GM23248 (cell line): Measurements from ENCODE around the gene UCKL1. TPM values are rescaled to one million over a fixed set of nuclear protein-coding genes. Genes with fewer than 3 reads are reported as not detected.

ENCODE experiments used
- DNase-seq: peaks from one replicate; pipeline ENCODE4 v3.0.0-alpha.2; 2015
- H2AFZ ChIP-seq: fragments of 200-600 bp; sonication (generic); 2 replicates; pipeline ENCODE4 v1.6.1; 2016; ENCODE audit warnings: antibody characterized with exemption
- H3F3A ChIP-seq: fragments of 200-600 bp; sonication (generic); 2 replicates; pipeline ENCODE4 v1.6.1; 2016; ENCODE audit warnings: mild to moderate bottlenecking, antibody characterized with exemption, mixed run types; ENCODE audit not compliant: insufficient read depth
- H3K27ac ChIP-seq: fragments of 200-600 bp; sonication (generic); 2 replicates; pipeline ENCODE4 v1.5.1; 2016; ENCODE audit warnings: mild to moderate bottlenecking
- H3K27me3 ChIP-seq: fragments of 200-600 bp; sonication (generic); replicated peaks from 2 replicates; pipeline ENCODE4 v1.6.1; 2016; ENCODE audit warnings: mild to moderate bottlenecking; ENCODE audit not compliant: insufficient read depth
- H3K36me3 ChIP-seq: fragments of 200-600 bp; sonication (generic); 2 replicates; pipeline ENCODE4 v1.6.1; 2016; ENCODE audit warnings: low read depth, mild to moderate bottlenecking
- H3K4me1 ChIP-seq: fragments of 200-600 bp; sonication (generic); 2 replicates; pipeline ENCODE4 v1.6.1; 2016; ENCODE audit warnings: mild to moderate bottlenecking; ENCODE audit not compliant: insufficient read depth
- H3K4me2 ChIP-seq: fragments of 200-600 bp; sonication (generic); one replicate; pipeline ENCODE4 v1.6.1; 2016; ENCODE audit warnings: mild to moderate bottlenecking; ENCODE audit not compliant: unreplicated experiment
- H3K4me3 ChIP-seq: fragments of 200-600 bp; sonication (generic); 2 replicates; pipeline ENCODE4 v1.5.1; 2016; ENCODE audit warnings: mild to moderate bottlenecking
- H3K79me2 ChIP-seq: fragments of 200-600 bp; sonication (generic); 2 replicates; pipeline ENCODE4 v1.6.1; 2016; ENCODE audit warnings: mild to moderate bottlenecking; ENCODE audit not compliant: insufficient read depth
- H3K9ac ChIP-seq: fragments of 200-600 bp; sonication (generic); 2 replicates; pipeline ENCODE4 v1.6.1; 2016; ENCODE audit warnings: mild to moderate bottlenecking
- H3K9me2 ChIP-seq: fragments of 200-600 bp; sonication (generic); 2 replicates; pipeline ENCODE4 v1.6.1; 2016; ENCODE audit warnings: mixed run types, mild to moderate bottlenecking, moderate library complexity; ENCODE audit not compliant: insufficient read depth
- H3K9me3 ChIP-seq: fragments of 200-600 bp; sonication (generic); one replicate; pipeline ENCODE4 v1.6.1; 2017; ENCODE audit warnings: low read depth
- H4K20me1 ChIP-seq: fragments of 200-600 bp; sonication (generic); 2 replicates; pipeline ENCODE4 v1.6.0; 2016; ENCODE audit not compliant: insufficient read depth
- EZH2 ChIP-seq: fragments of 200-600 bp; sonication (generic); IDR thresholded peaks from 2 replicates; pipeline ENCODE4 v1.6.1; 2018; ENCODE audit warnings: antibody characterized with exemption, mild to moderate bottlenecking; ENCODE audit not compliant: insufficient read depth, poor library complexity, severe bottlenecking
- EZH2phosphoT487 ChIP-seq: fragments of 200-600 bp; sonication (generic); IDR thresholded peaks from 2 replicates; pipeline ENCODE4 v1.6.1; 2018; ENCODE audit warnings: antibody characterized with exemption, moderate library complexity, mild to moderate bottlenecking, low read depth; ENCODE audit not compliant: insufficient read depth
- WGBS, 2 experiments: methylation state at CpG; one replicate each; pipeline ENCODE4 v1.1.6; 2015 to 2017; ENCODE audit warnings: low lambda C conversion rate in 2 of 2, low coverage in 1 of 2; ENCODE audit errors: missing lambda C conversion rate in 2 of 2; 5-methylcytosine and 5-hydroxymethylcytosine counted together
- in situ Hi-C: fragments of 300-500 bp; cut with MboI; formaldehyde crosslinking; loops from 2 replicates; pipeline ENCODE4 v1.15.0; 2020
- polyA plus RNA-seq: library from polyadenylated mRNA; unstranded; fragments of >200 nt; fragmentation: Nextera tagmentation; extraction: Ambion mirVana; gene quantifications from 2 replicates; pipeline ENCODE4 v1.2.1, GENCODE V29; 2016
- total RNA-seq: library from RNA; depleted of rRNA; stranded (reverse); fragments of >200 nt; shearing (Covaris generic); gene quantifications from 2 replicates; pipeline ENCODE4 v1.2.3, GENCODE V29; 2014

Gene UCKL1
- total and polyA plus RNA-seq, 2 experiments from 2014 or later: 17.6 to 33.4 TPM

DNA sequence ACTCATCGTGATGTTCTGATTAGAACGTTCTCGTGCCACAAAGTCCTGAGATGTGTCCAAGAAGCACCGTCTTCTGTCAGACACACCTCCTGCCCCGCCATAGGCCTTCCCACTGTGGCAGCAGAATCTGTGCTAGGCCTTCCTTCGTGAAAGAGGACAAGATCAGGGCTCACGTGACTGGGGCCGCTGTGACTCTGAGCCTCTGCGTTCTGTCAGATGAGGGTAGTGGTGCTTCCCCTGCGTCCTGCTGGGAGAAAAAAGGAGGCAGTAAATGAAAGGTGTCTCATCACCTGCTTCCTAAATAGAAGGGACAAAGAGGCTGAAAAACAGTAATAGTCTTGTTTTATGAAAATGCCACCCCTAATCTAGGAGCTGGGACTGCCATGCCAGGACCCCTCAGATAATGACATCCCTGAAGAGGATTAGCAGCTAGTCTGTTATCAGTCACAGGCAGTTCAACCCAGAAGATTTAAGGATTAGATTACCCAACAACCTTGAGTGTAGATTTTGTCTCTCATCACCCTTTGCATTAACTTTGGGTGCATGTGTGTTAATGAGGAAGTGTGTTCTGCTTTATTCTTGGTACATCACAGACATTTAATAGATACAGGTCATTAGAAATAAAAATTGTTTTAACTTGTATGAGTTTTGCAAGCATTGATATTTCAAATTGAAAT lies 57.2 kb downstream of the UCKL1 start:
- no peak overlapping the region for H3K4me3 ChIP-seq
- no peak for DNase-seq
- H3K4me2 ChIP-seq: no peak overlapping the region
- H3K9me2 ChIP-seq: no peaks in the 10 kb centered on the region
- H3K27me3 ChIP-seq: no peaks in the 10 kb centered on the region
- WGBS, 2 experiments: 86% methylated on average over 10 of the region's 10 CpGs
- no peaks in the 10 kb centered on the region for H3K36me3 ChIP-seq
- in situ Hi-C loops: no loop called here
- H2AFZ ChIP-seq: no peak overlapping the region
- H3F3A ChIP-seq: peaks cover 18% of the 10 kb centered on the region
- H3K4me1 ChIP-seq: peaks cover 12% of the 10 kb centered on the region
- no peak for TF ChIP-seq EZH2phosphoT487
- TF ChIP-seq EZH2: no peak
- no peaks in the 10 kb centered on the region for H3K9me3 ChIP-seq
- peaks cover 10% of the 10 kb centered on the region; the same call in 1 of the 2 replicates for H4K20me1 ChIP-seq
- no peak overlapping the region for H3K27ac ChIP-seq
- H3K79me2 ChIP-seq: peaks cover 86% of the 10 kb centered on the region
- H3K9ac ChIP-seq: no peak overlapping the region

DNA sequence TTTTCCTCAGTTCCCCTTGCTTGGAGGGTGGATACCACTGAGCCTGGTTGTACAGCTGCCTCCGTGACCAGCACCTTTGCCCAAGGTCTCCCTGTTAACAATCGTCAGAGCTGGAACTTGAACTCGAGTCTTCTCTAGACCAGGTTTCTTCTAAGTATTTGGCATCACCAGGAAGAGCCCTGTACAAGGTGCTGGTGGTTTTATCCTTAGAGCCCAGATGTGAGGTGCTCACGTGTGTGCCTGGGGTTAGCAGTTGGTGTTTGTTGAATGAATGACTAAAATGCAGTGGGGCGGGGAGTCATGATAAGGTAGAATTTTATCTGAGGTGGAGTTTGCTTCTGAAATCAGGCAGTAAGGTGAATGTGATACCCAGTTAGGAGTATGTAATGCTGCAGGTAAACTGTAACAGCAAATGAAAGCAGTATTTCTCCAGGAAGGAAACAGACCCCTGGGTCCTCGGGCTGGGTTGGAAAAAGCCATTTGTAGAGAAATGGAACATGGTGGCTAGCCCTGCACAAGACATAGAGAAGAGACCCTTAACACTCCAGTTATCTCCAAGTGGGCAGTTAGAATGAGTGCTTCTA lies 58.1 kb downstream of the UCKL1 start:
- Histone ChIP-seq H3K9me3 (no peaks in the 10 kb centered on the region), H3K4me3 (no peak overlapping the region), H3K79me2 (peaks cover 77% of the 10 kb centered on the region), H3F3A (peaks cover 27% of the 10 kb centered on the region), H2AFZ (no peak overlapping the region), H3K4me1 (peaks cover 12% of the 10 kb centered on the region), H4K20me1 (peaks cover 10% of the 10 kb centered on the region; the same call in 1 of the 2 replicates), H3K27ac (no peak overlapping the region), H3K27me3 (no peaks in the 10 kb centered on the region), H3K4me2 (no peak overlapping the region), H3K9me2 (no peaks in the 10 kb centered on the region), H3K9ac (no peak overlapping the region), H3K36me3 (no peaks in the 10 kb centered on the region)
- WGBS, 2 experiments: 83 to 88% methylated on average over 6 of the region's 6 CpGs
- in situ Hi-C loops: no loop called here
- TF ChIP-seq EZH2phosphoT487: no peak
- TF ChIP-seq EZH2: no peak
- no peak for DNase-seq

DNA sequence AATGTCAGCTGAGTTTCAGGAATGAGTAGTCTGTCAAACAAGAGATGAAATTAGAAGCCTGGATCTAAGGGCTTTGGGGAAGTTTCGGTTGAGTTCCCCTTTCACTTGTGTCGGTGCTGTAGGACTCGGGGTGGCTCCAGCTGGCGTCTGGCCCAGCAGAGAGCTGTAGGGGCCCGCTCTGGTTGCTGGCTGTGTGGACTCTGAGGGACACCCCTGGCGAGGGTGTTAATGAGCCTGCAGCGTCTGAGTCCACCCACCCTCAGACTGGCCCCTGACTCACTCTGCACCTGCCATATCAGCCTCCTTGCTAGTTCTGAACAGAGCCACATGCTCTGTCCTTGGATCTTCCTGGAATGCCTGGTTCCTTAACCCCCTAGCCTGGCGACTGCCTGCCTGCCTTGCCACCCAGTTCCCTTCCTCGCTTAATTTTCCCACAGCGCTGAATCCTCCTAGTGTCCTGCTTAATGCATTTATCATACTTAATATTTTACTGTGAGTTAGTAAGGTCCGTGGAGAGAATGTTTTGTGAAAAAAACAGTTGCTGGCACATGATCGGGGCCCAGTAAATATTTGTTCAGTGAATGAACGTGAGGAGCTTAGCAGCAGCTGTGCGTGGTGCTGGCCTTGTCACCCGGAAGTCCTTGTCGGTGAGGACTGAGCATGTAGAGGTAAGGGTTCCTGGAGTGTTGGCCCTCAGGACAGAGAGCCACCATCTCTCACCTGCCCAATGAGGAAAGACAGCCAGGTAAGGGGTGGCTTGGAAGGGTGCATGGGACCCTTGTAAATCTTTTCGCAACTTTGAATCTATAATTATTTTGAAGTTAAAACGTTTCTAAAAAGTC lies 59.7 kb downstream of the UCKL1 start:
- peaks cover 12% of the 10 kb centered on the region for H3K4me1 ChIP-seq
- no peaks in the 10 kb centered on the region for H3K9me3 ChIP-seq
- H3K36me3 ChIP-seq: no peaks in the 10 kb centered on the region
- H3F3A ChIP-seq: peaks cover 42% of the 10 kb centered on the region
- peak overlapping the region; percentile 89 for H3K9ac ChIP-seq
- H3K27ac ChIP-seq: peak overlapping the region; percentile 73
- no peaks in the 10 kb centered on the region for H3K27me3 ChIP-seq
- H3K4me2 ChIP-seq: peak overlapping the region; percentile 82
- H3K9me2 ChIP-seq: no peaks in the 10 kb centered on the region
- peak overlapping the region; percentile 45; the same call in 1 of the 2 replicates for H2AFZ ChIP-seq
- H3K79me2 ChIP-seq: peaks cover 61% of the 10 kb centered on the region
- TF ChIP-seq EZH2 (no peak), EZH2phosphoT487 (no peak)
- WGBS, 2 experiments: 11% methylated on average over 18 of the region's 18 CpGs
- in situ Hi-C loops: no loop called here
- peak overlapping the region; percentile 87 for H3K4me3 ChIP-seq
- peak; percentile 67 for DNase-seq
- H4K20me1 ChIP-seq: peaks cover 10% of the 10 kb centered on the region; the same call in 1 of the 2 replicates

DNA sequence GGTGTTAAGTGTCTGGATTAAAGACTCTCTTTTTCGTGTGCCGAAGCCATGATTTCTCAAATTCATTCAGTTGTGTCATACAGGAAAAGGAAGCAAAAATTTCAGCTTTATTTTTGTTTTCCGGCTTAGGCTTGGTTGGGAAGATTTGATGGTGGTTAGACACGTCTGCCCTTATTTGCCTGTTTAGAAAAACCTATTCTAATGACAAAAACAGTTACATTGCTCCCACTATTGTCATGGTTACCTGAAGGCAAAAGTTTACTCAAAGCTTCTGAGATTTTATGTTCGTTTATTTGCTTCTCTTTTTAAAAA lies 60.3 kb downstream of the UCKL1 start:
- peaks cover 10% of the 10 kb centered on the region; the same call in 1 of the 2 replicates for H4K20me1 ChIP-seq
- WGBS, 2 experiments: 0 to 1% methylated on average over 5 of the region's 5 CpGs
- peak overlapping the region; percentile 73 for H3K27ac ChIP-seq

More for the DNA sequence above, 60.3 kb downstream of the UCKL1 start:
- Histone ChIP-seq H3K4me3 (peak overlapping the region; percentile 87), H3K4me2 (peak overlapping the region; percentile 82), H3K36me3 (peaks cover 2% of the 10 kb centered on the region; the same call in 1 of the 2 replicates), H3K79me2 (peaks cover 55% of the 10 kb centered on the region), H3F3A (peaks cover 48% of the 10 kb centered on the region), H3K9me2 (no peaks in the 10 kb centered on the region), H2AFZ (peak overlapping the region; percentile 45), H3K9me3 (no peaks in the 10 kb centered on the region), H3K4me1 (peaks cover 12% of the 10 kb centered on the region), H3K27me3 (no peaks in the 10 kb centered on the region), H3K9ac (peak overlapping the region; percentile 89)
- in situ Hi-C loops: no loop called here
- no peak for TF ChIP-seq EZH2phosphoT487
- TF ChIP-seq EZH2: no peak
- DNase-seq: peak; percentile 65
